Left colon (tissue), 2 donors: ENCODE data around the gene TMEM131. TPM values are rescaled to one million over a fixed set of nuclear protein-coding genes. Genes with fewer than 3 reads are reported as not detected.
A peak's percentile ranks its signal among the peaks of the same experiment; 100 is the strongest.

ENCODE experiments used
- ATAC-seq: fragments of 200-7000 bp; cut with Tn5 transposase; one replicate; pipeline ENCODE4 v1.9.1; 2020; ENCODE audit warnings: mild to moderate bottlenecking, moderate library complexity
- DNase-seq, 2 donors: peaks; one replicate each; pipeline ENCODE4 v3.0.0-alpha.2; 2020
- intact Hi-C, 2 donors: fragments of 100-400 bp; cut with DNase I in 1 of 2; cut with micrococcal nuclease in 1 of 2; formaldehyde crosslinking; loops; one replicate each; pipeline versions ENCODE4 v1.11.2 to v1.14.0; 2022; cut with DNase I, micrococcal nuclease
- total RNA-seq, 2 donors: library from RNA; stranded (reverse); fragmentation: NEBNext Ultra II Directional; extraction: Animal tissue kit (Norgen Biotek cat#: 25700); gene quantifications; one replicate each; pipeline ENCODE4 v1.2.1, GENCODE V29; 2021
- donor health status: DM: no; HTN: no; CAD: no.
- donor health status: DM: yes; HTN: yes; CAD: no.

TMEM131 gene
- total RNA-seq, 2 donors from 2014 or later, result 80.6 to 89.5 TPM

- intact Hi-C loops, result no loop called here
- DNase-seq (no peak), ATAC-seq (no peak)
Measured at GRCh38 chr2:97761192-97761591, 234.6 kb downstream of the TMEM131 start.

GRCh38 chr2:97760480-97761049 is 235.2 kb downstream of the TMEM131 start:
- intact Hi-C loops, result no loop called here
- DNase-seq (no peak), ATAC-seq (no peak)

- intact Hi-C loops, result no loop called here
- DNase-seq, result no peak
- ATAC-seq, result peak; percentile 39
Measured at GRCh38 chr2:97759727-97760407, 235.9 kb downstream of the TMEM131 start.

- intact Hi-C loops, result no loop called here
- ATAC-seq (peak; percentile 7), DNase-seq (no peak)
Measured at GRCh38 chr2:97758131-97758705, 237.5 kb downstream of the TMEM131 start.

- ATAC-seq, result no peak
- intact Hi-C loops, result no loop called here
- no peak for DNase-seq
Measured at GRCh38 chr2:97757062-97757461, 238.7 kb downstream of the TMEM131 start.

- no peak for ATAC-seq
- intact Hi-C loops, result no loop called here
- no peak for DNase-seq
Measured at GRCh38 chr2:97755491-97755890, 240.3 kb downstream of the TMEM131 start.

- no peak for ATAC-seq
- intact Hi-C loops, result no loop called here
- DNase-seq, result no peak
Measured at GRCh38 chr2:97754690-97755346, 240.9 kb downstream of the TMEM131 start.

GRCh38 chr2:97752342-97753334 is 243.1 kb downstream of the TMEM131 start:
- ATAC-seq (no peak), DNase-seq (no peak)
- intact Hi-C loops, result no loop called here

GRCh38 chr2:97751752-97752151 is 244.0 kb downstream of the TMEM131 start:
- ATAC-seq (no peak), DNase-seq (no peak)
- intact Hi-C loops, result no loop called here

- intact Hi-C loops, result no loop called here
- ATAC-seq (no peak), DNase-seq (no peak)
Measured at GRCh38 chr2:97750017-97750416, 245.7 kb downstream of the TMEM131 start.

- no peak for DNase-seq
- no peak for ATAC-seq
- intact Hi-C loops, result no loop called here
Measured at GRCh38 chr2:97749581-97749980, 246.2 kb downstream of the TMEM131 start.

GRCh38 chr2:97747716-97748115 is 248.0 kb downstream of the TMEM131 start:
- DNase-seq (no peak), ATAC-seq (no peak)
- intact Hi-C loops, result no loop called here

- no peak for ATAC-seq
- intact Hi-C loops, result no loop called here
- DNase-seq, result no peak
Measured at GRCh38 chr2:97747285-97747684, 248.5 kb downstream of the TMEM131 start.

GRCh38 chr2:97745474-97746174 is 250.1 kb downstream of the TMEM131 start:
- ATAC-seq (peak; percentile 72), DNase-seq (peak in 1 of 2 donors; percentile 31)
- intact Hi-C loops, result no loop called here

- DNase-seq (no peak), ATAC-seq (no peak)
- intact Hi-C loops, result no loop called here
Measured at GRCh38 chr2:97743913-97744312, 251.8 kb downstream of the TMEM131 start.

- DNase-seq (no peak), ATAC-seq (peak; percentile 13)
- intact Hi-C loops, result no loop called here
Measured at GRCh38 chr2:97742381-97742847, 253.3 kb downstream of the TMEM131 start.

GRCh38 chr2:97741686-97742085 is 254.1 kb downstream of the TMEM131 start:
- ATAC-seq (no peak), DNase-seq (no peak)
- intact Hi-C loops, result no loop called here

- no peak for DNase-seq
- intact Hi-C loops, result no loop called here
- no peak for ATAC-seq
Measured at GRCh38 chr2:97741251-97741650, 254.5 kb downstream of the TMEM131 start.
